UCSD-AML1 (cell line): Measurements from ENCODE around the gene PPIL4.

Source experiments
- DNase-seq: peaks from one replicate; lab custom pipeline; 2025; ENCODE audit not compliant: unreplicated experiment; lab: John Stamatoyannopoulos, UW

The PPIL4 gene

GRCh38 chr6:149545754-149546471 lies at the start of gene PPIL4:
PPIL4 (minus strand) TSS chr6:149546043; CDS start chr6:149546005, 38 bp downstream.
- peak; percentile 96 for DNase-seq

GRCh38 chr6:149593408-149593807 lies 47.6 kb upstream of the PPIL4 start:
- no peak for DNase-seq

GRCh38 chr6:149592983-149593382 lies 47.1 kb upstream of the PPIL4 start:
- no peak for DNase-seq

- no peak for DNase-seq
Observed at GRCh38 chr6:149586149-149586548, 40.3 kb upstream of the PPIL4 start.

- DNase-seq: no peak
Observed at GRCh38 chr6:149581349-149581748, 35.5 kb upstream of the PPIL4 start.

GRCh38 chr6:149580880-149581279 lies 35.0 kb upstream of the PPIL4 start:
- DNase-seq: no peak

- DNase-seq: no peak
Observed at GRCh38 chr6:149567945-149568585, 22.2 kb upstream of the PPIL4 start.

- DNase-seq: no peak
Observed at GRCh38 chr6:149567194-149567586, 21.3 kb upstream of the PPIL4 start.

- DNase-seq: peak; percentile 66
Observed at GRCh38 chr6:149566410-149567193, 20.8 kb upstream of the PPIL4 start.

- peak; percentile 96 for DNase-seq
Observed at GRCh38 chr6:149565527-149566409, 19.9 kb upstream of the PPIL4 start, which contains the start of gene GINM1. GINM1 (plus strand) TSS chr6:149566375; CDS start chr6:149566415, 40 bp downstream.

GRCh38 chr6:149563928-149564325 lies 18.1 kb upstream of the PPIL4 start:
- no peak for DNase-seq

GRCh38 chr6:149563203-149563927 lies 17.5 kb upstream of the PPIL4 start:
- no peak for DNase-seq

- DNase-seq: peak; percentile 18
Observed at GRCh38 chr6:149560736-149561135, 14.9 kb upstream of the PPIL4 start.

GRCh38 chr6:149559389-149559788 lies 13.5 kb upstream of the PPIL4 start:
- DNase-seq: no peak

GRCh38 chr6:149558029-149558428 lies 12.2 kb upstream of the PPIL4 start:
- DNase-seq: no peak

- no peak for DNase-seq
Observed at GRCh38 chr6:149551920-149552319, 6.1 kb upstream of the PPIL4 start.

GRCh38 chr6:149545258-149545753 lies 537 bp downstream of the PPIL4 start:
- peak; percentile 39 for DNase-seq

- DNase-seq: no peak
Observed at GRCh38 chr6:149544646-149545257, 1.1 kb downstream of the PPIL4 start.

GRCh38 chr6:149541139-149541538 lies 4.7 kb downstream of the PPIL4 start:
- DNase-seq: no peak
